ENCODE data around the gene FLT1. TPM values are rescaled to one million over a fixed set of nuclear protein-coding genes. Genes with fewer than 3 reads are reported as not detected.
A peak's percentile ranks its signal among the peaks of the same experiment; 100 is the strongest.

FLT1 gene
- total RNA-seq, 4 donors from 2014 or later = 19.3 to 48.6 (median 24.4) TPM

- TF ChIP-seq EP300 (IDR thresholded peaks at IDR 0.05) (peak in 1 of 2 donors; percentile 43), CTCF (IDR thresholded peaks at IDR 0.05) (no peak)
- Histone ChIP-seq H3K36me3 (no peaks in the 10 kb centered on the region), H3K4me1 (peaks cover 0 to 29% (median 5%) of the 10 kb centered on the region in 4 donors), H3K27me3 (peaks cover 0 to 45% of the 10 kb centered on the region in 2 donors), H3K9me3 (no peaks in the 10 kb centered on the region), H3K27ac (peak overlapping the region in 1 of 4 donors; percentile 69), H3K4me3 (peak overlapping the region; percentile 15 to 59 (median 27))
- 1 to 2% methylated on average over 26 to 36 of the region's 96 CpGs for WGBS, 2 donors
- DNase-seq (ENCODE audit: low spot score in 2 of 2) = no peak
These were observed 37.6 kb upstream of the FLT1 start for GRCh38 chr13:28532388-28533124.

GRCh38 chr13:28531845-28532387 lies 37.0 kb upstream of the FLT1 start:
- no peak for DNase-seq (ENCODE audit: low spot score in 2 of 2)
- Histone ChIP-seq H3K36me3 (no peaks in the 10 kb centered on the region), H3K4me3 (peak overlapping the region; percentile 25 to 59 (median 31)), H3K27me3 (peaks cover 0 to 45% of the 10 kb centered on the region in 2 donors), H3K9me3 (no peaks in the 10 kb centered on the region), H3K4me1 (peaks cover 0 to 29% (median 5%) of the 10 kb centered on the region in 4 donors), H3K27ac (peak overlapping the region in 1 of 4 donors; percentile 69)
- no peak for TF ChIP-seq EP300 (IDR thresholded peaks at IDR 0.05)
- TF ChIP-seq POLR2A (IDR thresholded peaks at IDR 0.05) = no peak
- no peak for TF ChIP-seq CTCF (IDR thresholded peaks at IDR 0.05)
- WGBS, 2 donors = 3 to 5% methylated on average over 20 to 25 of the region's 25 CpGs

GRCh38 chr13:28531077-28531844 lies 36.3 kb upstream of the FLT1 start:
- 2 to 5% methylated on average over 35 to 38 of the region's 39 CpGs for whole genome bisulfite sequencing, 2 donors
- no peak for DNase-seq (ENCODE audit: low spot score in 2 of 2)
- H3K36me3 ChIP-seq = no peaks in the 10 kb centered on the region

GRCh38 chr13:28530729-28531076 lies 35.8 kb upstream of the FLT1 start:
- WGBS, 2 donors = 36 to 37% methylated on average over 3 of the region's 3 CpGs
- Histone ChIP-seq H3K4me3 (peak overlapping the region in 1 of 4 donors; percentile 59), H3K27ac (peak overlapping the region in 1 of 4 donors; percentile 34)

More at GRCh38 chr13:28531077-28531844, 36.3 kb upstream of the FLT1 start:
- no peaks in the 10 kb centered on the region for H3K9me3 ChIP-seq
- H3K27me3 ChIP-seq = peaks cover 0 to 45% of the 10 kb centered on the region in 2 donors
- H3K4me3 ChIP-seq = peak overlapping the region in 2 of 4 donors; percentile 33 to 59
- peak overlapping the region in 1 of 4 donors; percentile 69 for H3K27ac ChIP-seq
- TF ChIP-seq EP300 (IDR thresholded peaks at IDR 0.05) = no peak
- no peak for TF ChIP-seq CTCF (IDR thresholded peaks at IDR 0.05)
- no peak for TF ChIP-seq POLR2A (IDR thresholded peaks at IDR 0.05)
- H3K4me1 ChIP-seq = peaks cover 0 to 29% (median 5%) of the 10 kb centered on the region in 4 donors

More at GRCh38 chr13:28530729-28531076, 35.8 kb upstream of the FLT1 start:
- Histone ChIP-seq H3K4me1 (peaks cover 0 to 29% (median 5%) of the 10 kb centered on the region in 4 donors), H3K36me3 (no peaks in the 10 kb centered on the region), H3K27me3 (peaks cover 0 to 45% of the 10 kb centered on the region in 2 donors), H3K9me3 (no peaks in the 10 kb centered on the region)
- no peak for DNase-seq (ENCODE audit: low spot score in 2 of 2)
- TF ChIP-seq CTCF (IDR thresholded peaks at IDR 0.05) (no peak), POLR2A (IDR thresholded peaks at IDR 0.05) (no peak), EP300 (IDR thresholded peaks at IDR 0.05) (no peak)
